HepG2 (cell line): ENCODE data around the gene TRPM5. TPM values are rescaled to one million over a fixed set of nuclear protein-coding genes. Genes with fewer than 3 reads are reported as not detected.

Experiments
- ARID4A ChIP-seq: sonication (generic); formaldehyde crosslinking; IDR thresholded peaks from 2 replicates; pipeline ENCODE4 v1.5.0; 2020; ENCODE audit warnings: mild to moderate bottlenecking, missing genetic modification reagents, borderline replicate concordance
- CHD2 ChIP-seq: IDR thresholded peaks from 2 replicates; pipeline ENCODE4 v1.6.1; 2011; ENCODE audit warnings: low read depth, low read length, improper control_type of control experiment
- EZH2 ChIP-seq: conservative IDR thresholded peaks from 2 replicates; pipeline ENCODE4 v1.6.1; 2012; ENCODE audit warnings: mild to moderate bottlenecking, low read depth, low read length, moderate library complexity
- MAFF ChIP-seq: IDR thresholded peaks from 2 replicates; pipeline ENCODE4 v1.6.1; 2011; ENCODE audit warnings: low read depth, low read length, improper control_type of control experiment
- MIER2 ChIP-seq: IDR thresholded peaks from 2 replicates; pipeline ENCODE4 v1.6.1; 2016; ENCODE audit warnings: missing biosample characterization, missing genetic modification reagents
- NFAT5 ChIP-seq: sonication (generic); formaldehyde crosslinking; IDR thresholded peaks from 2 replicates; pipeline ENCODE4 v1.4.0; 2020; ENCODE audit warnings: missing genetic modification reagents
- NR2F1 ChIP-seq, 2 experiments: fragments of 450-650 bp in 1 of 2; formaldehyde crosslinking in 1 of 2; IDR thresholded peaks; 2 replicates each; pipeline versions ENCODE4 v1.5.0 to v1.6.1; 2016 to 2020; ENCODE audit warnings: mild to moderate bottlenecking in 1 of 2, missing compliant biosample characterization in 1 of 2, missing genetic modification reagents in 1 of 2, moderate library complexity in 1 of 2
- POGZ ChIP-seq: sonication (generic); formaldehyde crosslinking; IDR thresholded peaks from 2 replicates; pipeline ENCODE4 v1.4.0; 2020; ENCODE audit warnings: mild to moderate bottlenecking, missing genetic modification reagents
- RXRA ChIP-seq: sonication (generic); formaldehyde crosslinking; IDR thresholded peaks from 2 replicates; pipeline ENCODE4 v1.5.1; 2020; ENCODE audit warnings: missing genetic modification reagents
- TBL1XR1 ChIP-seq: fragments of 150-350 bp; IDR thresholded peaks from 2 replicates; pipeline ENCODE4 v1.6.1; 2014; ENCODE audit warnings: borderline replicate concordance, low read length; ENCODE audit not compliant: partially characterized antibody
- ZBTB26 ChIP-seq: IDR thresholded peaks from 2 replicates; pipeline ENCODE4 v1.6.1; 2016; ENCODE audit warnings: missing compliant biosample characterization, missing genetic modification reagents, borderline replicate concordance
- ZBTB8A ChIP-seq: sonication (generic); formaldehyde crosslinking; IDR thresholded peaks from 2 replicates; pipeline ENCODE4 v1.4.0; 2020; ENCODE audit warnings: mild to moderate bottlenecking, low read depth, missing genetic modification reagents, borderline replicate concordance
- ZMAT3 ChIP-seq: sonication (generic); formaldehyde crosslinking; conservative IDR thresholded peaks from 2 replicates; pipeline ENCODE4 v1.7.0; 2021; ENCODE audit warnings: missing genetic modification reagents
- ZNF17 ChIP-seq: sonication (generic); formaldehyde crosslinking; IDR thresholded peaks from 2 replicates; pipeline ENCODE4 v1.5.0; 2020; ENCODE audit warnings: mild to moderate bottlenecking, missing genetic modification reagents
- ZNF331 ChIP-seq: sonication (generic); formaldehyde crosslinking; IDR thresholded peaks from 2 replicates; pipeline ENCODE4 v1.4.0; 2020; ENCODE audit warnings: missing genetic modification reagents
- ZNF333 ChIP-seq: sonication (generic); formaldehyde crosslinking; IDR thresholded peaks from 2 replicates; pipeline ENCODE4 v1.4.0; 2020; ENCODE audit warnings: mild to moderate bottlenecking, missing genetic modification reagents, borderline replicate concordance
- ZNF572 ChIP-seq: sonication (generic); formaldehyde crosslinking; IDR thresholded peaks from 2 replicates; pipeline ENCODE4 v1.5.1; 2020; ENCODE audit warnings: mild to moderate bottlenecking, missing genetic modification reagents
- ZNF776 ChIP-seq: sonication (generic); formaldehyde crosslinking; IDR thresholded peaks from 2 replicates; pipeline ENCODE4 v1.4.0; 2020; ENCODE audit warnings: mild to moderate bottlenecking, missing genetic modification reagents
- ZNF879 ChIP-seq: sonication (generic); formaldehyde crosslinking; IDR thresholded peaks from 2 replicates; pipeline ENCODE4 v1.8.1; 2023; ENCODE audit warnings: missing genetic modification reagents
- polyA plus RNA-seq, 8 experiments: library from polyadenylated mRNA; depleted of rRNA in 3 of 8; stranded (reverse) in 7 of 8; unstranded in 1 of 8; fragments of >200 nt; fragmentation: Illumina TruSeq in 4 of 8; extraction: Trizol in 4 of 8; gene quantifications; 2 replicates each; pipeline versions ENCODE4 v1.2.1 to v1.2.3, GENCODE V29; 2011 to 2016; ENCODE audit warnings: low read depth in 4 of 8, missing spikeins in 1 of 8, mixed read lengths in 1 of 8; ENCODE audit not compliant: insufficient read depth in 1 of 8
- total RNA-seq, 5 experiments: library from RNA; depleted of rRNA; stranded (reverse); fragments of >200 nt; fragmentation: Illumina TruSeq; extraction: Trizol; gene quantifications; 2 replicates each; pipeline ENCODE4 v1.2.3, GENCODE V29; 2016; ENCODE audit warnings: low read depth in 1 of 5

The TRPM5 gene
- total and polyA plus RNA-seq, 2 of the 13 experiments (the other 11 are each of a cell fraction or from before 2014, with no cell fraction given) = 0.12 TPM; not detected in 1

GRCh38 chr11:2409611-2410468 is 34.5 kb downstream of the TRPM5 start (continued):
- TF ChIP-seq NFAT5 = peak; percentile 46; the same call in 1 of the 2 replicates
- no peak for TF ChIP-seq ZNF776 (CRISPR knock-in tag)
- TF ChIP-seq MAFF = no peak
- peak; percentile 71 to 84 for TF ChIP-seq NR2F1 (CRISPR knock-in tag; IDR thresholded peaks at IDR 0.05)
- TF ChIP-seq ZNF879 (CRISPR knock-in tag) = no peak
- TF ChIP-seq ZMAT3 (CRISPR knock-in tag) = peak; percentile 88; the same call in 1 of the 2 replicates
- TF ChIP-seq EZH2 = no peak
- TF ChIP-seq ZNF572 = no peak
- peak; percentile 37; the same call in 1 of the 2 replicates for TF ChIP-seq POGZ
- TF ChIP-seq ZNF331 (CRISPR knock-in tag) = no peak; the same call in 1 of the 2 replicates
- no peak for TF ChIP-seq TBL1XR1
- no peak for TF ChIP-seq ZBTB8A
- TF ChIP-seq ZNF333 (CRISPR knock-in tag) = no peak
- no peak for TF ChIP-seq ZBTB26 (CRISPR knock-in tag)
- no peak for TF ChIP-seq MIER2
- peak; percentile 84 for TF ChIP-seq RXRA (CRISPR knock-in tag)
- TF ChIP-seq ZNF17 (CRISPR knock-in tag) = no peak
- no peak for TF ChIP-seq CHD2
- TF ChIP-seq ARID4A = peak; percentile 55; the same call in 1 of the 2 replicates
